Hepatocyte (in vitro differentiated cells): ENCODE measurements around the gene PRPF19. TPM values are rescaled to one million over a fixed set of nuclear protein-coding genes. Genes with fewer than 3 reads are reported as not detected.

Experiments used
- DNase-seq: peaks from one replicate; pipeline ENCODE4 v3.0.0-alpha.2; 2016; ENCODE audit warnings: low spot score
- H2AFZ ChIP-seq: fragments of 200-600 bp; sonication (generic); 2 replicates; pipeline ENCODE4 v1.6.0; 2016; ENCODE audit warnings: antibody characterized with exemption, mild to moderate bottlenecking
- H3K27ac ChIP-seq: fragments of 200-600 bp; sonication (generic); 2 replicates; pipeline ENCODE4 v1.5.1; 2016; ENCODE audit warnings: mild to moderate bottlenecking
- H3K27me3 ChIP-seq: fragments of 200-600 bp; sonication (generic); 2 replicates; pipeline ENCODE4 v1.6.1; 2016
- H3K36me3 ChIP-seq: fragments of 200-600 bp; sonication (generic); replicated peaks from 2 replicates; pipeline ENCODE4 v1.5.1; 2016; ENCODE audit warnings: low read depth; ENCODE audit not compliant: insufficient read depth
- H3K4me1 ChIP-seq: fragments of 200-600 bp; sonication (generic); 2 replicates; pipeline ENCODE4 v1.5.1; 2016; ENCODE audit warnings: mild to moderate bottlenecking, moderate library complexity; ENCODE audit not compliant: insufficient read depth
- H3K4me2 ChIP-seq: fragments of 200-600 bp; sonication (generic); 2 replicates; pipeline ENCODE4 v1.6.0; 2016
- H3K4me3 ChIP-seq: fragments of 200-600 bp; sonication (generic); 2 replicates; pipeline ENCODE4 v1.5.1; 2016; ENCODE audit warnings: mild to moderate bottlenecking
- H3K79me2 ChIP-seq: fragments of 200-600 bp; sonication (generic); 2 replicates; pipeline ENCODE4 v1.6.0; 2017; ENCODE audit warnings: mild to moderate bottlenecking
- H3K9me2 ChIP-seq: fragments of 200-600 bp; sonication (generic); replicated peaks from 2 replicates; pipeline ENCODE4 v1.6.0; 2017; ENCODE audit warnings: mild to moderate bottlenecking; ENCODE audit not compliant: insufficient read depth
- H3K9me3 ChIP-seq: fragments of 200-600 bp; sonication (generic); 2 replicates; pipeline ENCODE4 v1.5.1; 2016; ENCODE audit warnings: low read depth, mild to moderate bottlenecking
- H4K20me1 ChIP-seq: fragments of 200-600 bp; sonication (generic); 2 replicates; pipeline ENCODE4 v1.6.0; 2016; ENCODE audit warnings: mild to moderate bottlenecking; ENCODE audit not compliant: insufficient read depth, poor library complexity, severe bottlenecking
- EZH2 ChIP-seq: fragments of 200-600 bp; sonication (generic); IDR thresholded peaks from 2 replicates; pipeline ENCODE4 v1.6.1; 2016; ENCODE audit warnings: antibody characterized with exemption, mild to moderate bottlenecking, borderline replicate concordance
- EZH2phosphoT487 ChIP-seq: fragments of 200-600 bp; sonication (generic); IDR thresholded peaks from one replicate; pipeline ENCODE4 v1.6.1; 2018; ENCODE audit warnings: antibody characterized with exemption, mild to moderate bottlenecking, low read depth, moderate library complexity; ENCODE audit not compliant: unreplicated experiment, severe bottlenecking
- WGBS: methylation state at CpG from one replicate; pipeline ENCODE4 v1.1.6; 2016; ENCODE audit warnings: low lambda C conversion rate; ENCODE audit errors: missing lambda C conversion rate; 5-methylcytosine and 5-hydroxymethylcytosine counted together
- polyA plus RNA-seq: library from polyadenylated mRNA; unstranded; fragments of >200 nt; fragmentation: Nextera tagmentation; extraction: Ambion mirVana; gene quantifications from 2 replicates; pipeline ENCODE4 v1.2.1, GENCODE V29; 2016
- total RNA-seq: library from RNA; depleted of rRNA; stranded (reverse); fragments of >200 nt; gene quantifications from 2 replicates; pipeline ENCODE4 v1.2.3, GENCODE V29; 2014
- TF ChIP-seq, protein P1 (sequence below): fragments of 200-600 bp; sonication (generic); IDR thresholded peaks from 2 replicates; pipeline ENCODE4 v1.5.1; 2016; ENCODE audit warnings: antibody characterized with exemption, mild to moderate bottlenecking; ENCODE audit not compliant: poor library complexity

Gene PRPF19
- total and polyA plus RNA-seq, 2 experiments from 2014 or later = 19.3 to 53.8 TPM

DNA sequence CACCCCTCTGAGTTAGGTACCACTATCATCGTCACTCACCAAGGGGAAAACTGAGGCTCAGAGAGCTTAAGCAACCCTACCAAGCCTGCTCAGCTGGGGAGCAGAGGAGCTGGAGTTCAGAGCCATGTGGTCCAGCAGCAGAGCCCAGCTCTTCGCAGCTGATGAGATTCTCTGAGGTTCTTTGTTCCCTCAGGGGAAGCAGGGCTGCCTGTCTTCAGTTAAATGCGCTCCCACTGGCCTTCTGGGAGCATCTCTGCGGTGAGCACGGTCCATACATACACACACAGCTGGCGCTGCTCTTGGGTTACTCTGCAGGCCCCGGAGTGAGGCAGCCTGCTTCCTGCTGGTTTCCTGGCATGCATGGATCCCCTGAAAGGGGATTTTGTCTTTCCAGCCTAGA lies 45.4 kb downstream of the PRPF19 start:
- no peak overlapping the region for H2AFZ ChIP-seq
- no peak for DNase-seq
- 78% methylated on average over 7 of the region's 7 CpGs for WGBS

DNA sequence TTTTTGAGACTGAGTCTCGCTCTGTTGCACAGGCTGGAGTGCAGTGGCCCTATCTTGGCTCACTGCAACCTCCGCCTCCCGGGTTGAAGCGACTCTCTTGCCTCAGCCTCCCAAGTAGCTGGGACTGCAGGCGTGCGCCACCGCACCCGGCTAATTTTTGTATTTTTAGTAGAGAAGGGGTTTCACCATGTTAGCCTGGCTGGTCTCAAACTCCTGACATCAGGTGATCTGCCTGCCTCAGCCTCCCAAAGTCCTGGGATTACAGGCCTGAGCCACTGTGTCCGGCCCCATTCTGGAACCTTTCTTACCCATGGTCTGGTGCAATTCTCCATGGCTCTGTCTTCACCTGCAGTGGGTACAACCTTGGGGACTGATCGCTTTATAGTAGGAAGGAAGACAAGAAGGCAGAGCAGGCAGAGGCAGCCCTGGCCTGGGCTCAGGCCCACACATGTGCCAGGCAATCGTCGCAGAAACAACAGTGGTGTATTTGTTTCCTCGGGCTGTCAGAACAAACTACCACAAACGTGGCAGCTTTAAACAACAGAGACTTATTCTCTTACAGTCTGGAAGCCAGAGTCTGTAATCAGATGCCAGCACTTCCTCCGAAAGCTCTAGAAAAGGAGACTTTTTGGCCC lies 46.7 kb downstream of the PRPF19 start:
- Histone ChIP-seq H3K79me2 (no peaks in the 10 kb centered on the region), H3K36me3 (no peaks in the 10 kb centered on the region), H3K9me3 (no peaks in the 10 kb centered on the region), H3K27me3 (no peaks in the 10 kb centered on the region), H4K20me1 (no peaks in the 10 kb centered on the region), H3K27ac (no peak overlapping the region), H3K4me1 (no peaks in the 10 kb centered on the region), H3K4me2 (no peak overlapping the region), H2AFZ (no peak overlapping the region), H3K4me3 (no peak overlapping the region), H3K9me2 (no peaks in the 10 kb centered on the region)
- 92% methylated on average over 15 of the region's 15 CpGs for WGBS
- TF ChIP-seq EZH2phosphoT487 = no peak
- no peak for TF ChIP-seq EZH2
- TF ChIP-seq, protein P1, sequence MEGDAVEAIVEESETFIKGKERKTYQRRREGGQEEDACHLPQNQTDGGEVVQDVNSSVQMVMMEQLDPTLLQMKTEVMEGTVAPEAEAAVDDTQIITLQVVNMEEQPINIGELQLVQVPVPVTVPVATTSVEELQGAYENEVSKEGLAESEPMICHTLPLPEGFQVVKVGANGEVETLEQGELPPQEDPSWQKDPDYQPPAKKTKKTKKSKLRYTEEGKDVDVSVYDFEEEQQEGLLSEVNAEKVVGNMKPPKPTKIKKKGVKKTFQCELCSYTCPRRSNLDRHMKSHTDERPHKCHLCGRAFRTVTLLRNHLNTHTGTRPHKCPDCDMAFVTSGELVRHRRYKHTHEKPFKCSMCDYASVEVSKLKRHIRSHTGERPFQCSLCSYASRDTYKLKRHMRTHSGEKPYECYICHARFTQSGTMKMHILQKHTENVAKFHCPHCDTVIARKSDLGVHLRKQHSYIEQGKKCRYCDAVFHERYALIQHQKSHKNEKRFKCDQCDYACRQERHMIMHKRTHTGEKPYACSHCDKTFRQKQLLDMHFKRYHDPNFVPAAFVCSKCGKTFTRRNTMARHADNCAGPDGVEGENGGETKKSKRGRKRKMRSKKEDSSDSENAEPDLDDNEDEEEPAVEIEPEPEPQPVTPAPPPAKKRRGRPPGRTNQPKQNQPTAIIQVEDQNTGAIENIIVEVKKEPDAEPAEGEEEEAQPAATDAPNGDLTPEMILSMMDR = no peak
- no peak for DNase-seq

More for the DNA sequence above, 45.4 kb downstream of the PRPF19 start:
- TF ChIP-seq EZH2phosphoT487 (no peak), EZH2 (no peak)
- TF ChIP-seq, protein P1 = no peak
- Histone ChIP-seq H3K27ac (no peak overlapping the region), H3K4me1 (no peaks in the 10 kb centered on the region), H3K9me2 (no peaks in the 10 kb centered on the region), H3K4me3 (no peak overlapping the region), H3K4me2 (no peak overlapping the region), H4K20me1 (no peaks in the 10 kb centered on the region), H3K36me3 (no peaks in the 10 kb centered on the region), H3K9me3 (no peaks in the 10 kb centered on the region), H3K79me2 (no peaks in the 10 kb centered on the region), H3K27me3 (no peaks in the 10 kb centered on the region)

DNA sequence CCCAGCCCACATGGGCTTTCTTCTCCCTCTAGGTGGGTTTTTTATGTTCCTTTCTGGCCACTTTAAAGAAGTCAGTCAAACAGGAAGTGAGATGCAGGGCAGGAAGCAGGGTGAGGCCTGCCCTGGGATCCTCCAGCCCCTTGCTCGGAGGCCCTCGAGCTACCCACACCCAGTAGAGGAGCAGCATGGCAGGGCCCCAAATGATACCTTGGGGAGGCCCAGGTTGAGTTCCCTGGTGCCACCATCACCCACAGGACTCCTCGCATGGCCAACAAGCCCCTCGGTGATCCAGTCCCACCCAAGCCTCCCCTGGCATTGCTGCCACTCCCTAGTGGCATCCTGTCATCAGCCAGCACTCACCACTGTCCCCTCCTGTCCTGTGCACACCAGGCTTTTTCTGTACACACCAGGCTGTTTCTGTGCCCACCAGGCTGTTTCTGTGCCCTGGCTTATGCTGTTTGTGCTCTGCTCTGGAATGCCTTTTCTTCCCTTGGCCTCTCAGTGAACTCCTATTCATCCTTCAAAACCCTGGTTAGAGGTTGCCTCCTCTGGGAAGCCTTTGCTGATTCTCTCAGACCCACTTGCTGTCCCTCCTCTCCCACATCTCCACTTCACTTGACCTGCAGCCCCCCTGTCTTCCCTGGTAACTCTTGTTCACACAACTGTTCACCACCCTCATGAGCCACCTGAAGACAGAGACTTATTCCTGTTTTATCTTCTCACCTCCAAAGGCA lies 47.5 kb downstream of the PRPF19 start:
- H4K20me1 ChIP-seq = no peaks in the 10 kb centered on the region
- no peak overlapping the region for H3K4me3 ChIP-seq
- H3K79me2 ChIP-seq = no peaks in the 10 kb centered on the region
- H2AFZ ChIP-seq = no peak overlapping the region
- H3K9me2 ChIP-seq = no peaks in the 10 kb centered on the region
- DNase-seq = no peak
- no peak overlapping the region for H3K27ac ChIP-seq
- WGBS = 89% methylated on average over 4 of the region's 4 CpGs
- no peaks in the 10 kb centered on the region for H3K4me1 ChIP-seq
- TF ChIP-seq EZH2phosphoT487 (no peak), EZH2 (no peak)
- TF ChIP-seq, protein P1 = no peak
- no peak overlapping the region for H3K4me2 ChIP-seq
- H3K9me3 ChIP-seq = no peaks in the 10 kb centered on the region
- H3K27me3 ChIP-seq = no peaks in the 10 kb centered on the region
- no peaks in the 10 kb centered on the region for H3K36me3 ChIP-seq
